ENCODE data around the gene C22orf15.

C22orf15 gene

DNA sequence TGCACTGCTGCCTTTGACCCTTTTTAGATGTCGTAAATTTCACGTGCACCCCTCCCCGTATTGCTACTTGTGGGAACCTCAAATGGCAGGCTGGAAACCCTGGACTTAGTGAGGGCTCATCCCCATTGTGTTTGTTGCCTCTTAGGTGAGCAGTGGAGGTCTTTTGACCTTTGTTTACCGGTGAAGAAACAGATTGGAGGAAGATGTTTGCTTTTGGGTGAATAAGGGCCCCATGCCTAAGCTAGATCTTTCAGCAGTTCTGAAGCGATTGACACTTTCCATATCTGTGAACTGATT, 24.8 kb downstream of the C22orf15 start:
- DNase-seq (ENCODE audit: low read depth), result no peak

GRCh38 chr22:23787910-23788309, 25.1 kb downstream of the C22orf15 start:
- no peak for DNase-seq (ENCODE audit: low read depth)

GRCh38 chr22:23789121-23789520, 26.3 kb downstream of the C22orf15 start:
- DNase-seq (ENCODE audit: low read depth), result no peak

- DNase-seq (ENCODE audit: low read depth), result no peak
Measured at GRCh38 chr22:23789638-23790037, 26.8 kb downstream of the C22orf15 start.

GRCh38 chr22:23790819-23791737, 28.3 kb downstream of the C22orf15 start:
- no peak for DNase-seq (ENCODE audit: low read depth)

- DNase-seq (ENCODE audit: low read depth), result no peak
Measured at GRCh38 chr22:23791738-23792645, 29.2 kb downstream of the C22orf15 start.

- DNase-seq (ENCODE audit: low read depth), result no peak
Measured at GRCh38 chr22:23793326-23793725, 30.5 kb downstream of the C22orf15 start.

GRCh38 chr22:23796461-23796860, 33.7 kb downstream of the C22orf15 start:
- no peak for DNase-seq (ENCODE audit: low read depth)

DNA sequence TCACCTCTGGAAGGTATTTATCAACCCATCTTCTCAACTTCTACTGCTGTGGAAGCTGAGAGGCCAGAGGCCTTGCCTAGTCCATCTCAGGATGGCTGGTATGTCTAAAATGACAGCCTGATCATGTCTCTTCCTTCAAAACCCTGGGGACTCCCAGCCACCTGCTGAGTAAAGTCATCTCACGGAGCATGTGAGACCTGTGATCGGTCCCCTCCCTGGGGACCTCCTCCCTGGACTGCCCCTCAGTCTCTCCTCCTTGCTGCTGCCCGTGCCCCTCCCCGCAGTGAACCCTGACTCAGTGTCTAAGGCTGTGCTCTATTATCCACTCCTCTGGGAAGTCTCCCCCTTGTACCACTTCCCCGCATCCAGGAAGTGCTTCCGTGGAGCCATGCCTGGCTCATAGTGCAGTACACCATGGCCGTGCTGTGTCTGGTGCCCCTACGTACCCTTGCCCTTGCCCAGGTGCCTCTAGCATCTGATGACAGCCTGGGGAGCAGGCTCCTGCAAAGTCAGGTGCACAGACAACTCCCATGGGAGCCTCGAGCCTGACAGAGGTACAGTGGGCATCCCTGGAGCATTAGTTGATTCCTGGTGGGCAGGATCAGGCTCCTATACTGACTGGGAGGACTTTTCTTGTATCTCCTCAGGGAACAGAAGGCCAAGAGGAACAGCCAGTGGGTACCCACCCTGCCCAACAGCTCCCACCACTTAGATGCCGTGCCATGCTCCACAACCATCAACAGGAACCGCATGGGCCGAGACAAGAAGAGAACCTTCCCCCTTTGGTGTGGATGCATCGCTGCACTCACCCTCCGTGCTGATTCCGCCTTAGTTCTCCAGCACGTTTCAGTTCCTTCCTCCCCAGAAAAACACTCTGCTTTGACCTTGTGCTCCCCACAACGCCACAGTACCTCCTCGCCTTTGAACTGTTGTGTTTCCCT, 37.8 kb downstream of the C22orf15 start:
- DNase-seq (ENCODE audit: low read depth), result no peak

- DNase-seq (ENCODE audit: low read depth), result no peak
Measured at GRCh38 chr22:23801238-23801821, 38.5 kb downstream of the C22orf15 start.

DNA sequence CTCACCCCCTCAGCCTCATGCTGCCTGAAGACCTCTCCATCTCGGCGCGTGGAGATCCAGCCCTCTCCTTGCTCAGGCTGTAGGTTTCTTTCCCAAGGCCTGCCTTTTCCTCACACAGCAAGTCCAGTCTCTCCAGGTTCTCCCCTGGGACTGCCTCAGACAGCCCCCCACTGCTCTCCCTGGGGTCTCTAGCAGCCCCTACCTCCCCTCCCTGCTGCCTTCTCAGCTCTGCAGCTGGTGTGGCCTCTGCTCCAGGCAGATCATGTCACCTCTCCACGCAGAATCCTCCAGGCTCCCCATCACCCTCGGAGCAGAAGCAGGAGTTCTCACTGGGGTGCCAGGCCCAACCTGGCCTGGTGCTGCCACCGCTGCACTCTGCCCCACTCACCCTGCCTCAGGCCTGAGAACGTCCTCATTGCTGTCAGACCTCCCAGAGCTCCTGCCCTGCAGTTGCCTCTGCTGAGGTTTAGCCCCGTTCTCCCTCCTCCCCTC, 39.1 kb downstream of the C22orf15 start:
- DNase-seq (ENCODE audit: low read depth), result no peak

- no peak for DNase-seq (ENCODE audit: low read depth)
Measured at GRCh38 chr22:23803001-23803819, 40.4 kb downstream of the C22orf15 start.

GRCh38 chr22:23804781-23805291, 42.0 kb downstream of the C22orf15 start:
- no peak for DNase-seq (ENCODE audit: low read depth)

- DNase-seq (ENCODE audit: low read depth), result no peak
Measured at GRCh38 chr22:23806837-23807236, 44.0 kb downstream of the C22orf15 start.

- no peak for DNase-seq (ENCODE audit: low read depth)
Measured at GRCh38 chr22:23812378-23812777, 49.6 kb downstream of the C22orf15 start.
